HG03575 (cell line): ENCODE data around the gene LAPTM5.
A peak's percentile ranks its signal among the peaks of the same experiment; 100 is the strongest.

ENCODE experiments used
- ATAC-seq: cut with Tn5 transposase; IDR thresholded peaks from one replicate; pipeline ENCODE4 v1.9.1; 2021; ENCODE audit not compliant: unreplicated experiment, insufficient number of reproducible peaks, low FRiP score; ENCODE audit errors: extremely low read depth

Gene LAPTM5

GRCh38 chr1:30760596-30761324, 3.2 kb upstream of the LAPTM5 start:
- ATAC-seq, result no peak

- no peak for ATAC-seq
Observed at GRCh38 chr1:30759718-30760281, 2.2 kb upstream of the LAPTM5 start.

GRCh38 chr1:30758785-30759380, 1.3 kb upstream of the LAPTM5 start:
- no peak for ATAC-seq

- no peak for ATAC-seq
Observed at GRCh38 chr1:30758121-30758688, 631 bp upstream of the LAPTM5 start.

- ATAC-seq, result no peak
Observed at GRCh38 chr1:30756545-30757351, 826 bp downstream of the LAPTM5 start.

- no peak for ATAC-seq
Observed at GRCh38 chr1:30756206-30756544, 1.4 kb downstream of the LAPTM5 start.

- ATAC-seq, result no peak
Observed at GRCh38 chr1:30755746-30756145, 1.8 kb downstream of the LAPTM5 start.

- ATAC-seq, result no peak
Observed at GRCh38 chr1:30755334-30755733, 2.2 kb downstream of the LAPTM5 start.

GRCh38 chr1:30754684-30755171, 2.8 kb downstream of the LAPTM5 start:
- ATAC-seq, result peak; percentile 40

GRCh38 chr1:30753660-30754123, 3.9 kb downstream of the LAPTM5 start:
- ATAC-seq, result no peak

GRCh38 chr1:30753118-30753517, 4.5 kb downstream of the LAPTM5 start:
- ATAC-seq, result no peak

- ATAC-seq, result no peak
Observed at GRCh38 chr1:30752651-30752908, 5.0 kb downstream of the LAPTM5 start.

- no peak for ATAC-seq
Observed at GRCh38 chr1:30751830-30752650, 5.5 kb downstream of the LAPTM5 start.

- ATAC-seq, result no peak
Observed at GRCh38 chr1:30750731-30751291, 6.8 kb downstream of the LAPTM5 start.

- no peak for ATAC-seq
Observed at GRCh38 chr1:30749691-30750583, 7.6 kb downstream of the LAPTM5 start.

- no peak for ATAC-seq
Observed at GRCh38 chr1:30748699-30749401, 8.7 kb downstream of the LAPTM5 start.

GRCh38 chr1:30748098-30748698, 9.4 kb downstream of the LAPTM5 start:
- ATAC-seq, result no peak
